HepG2 (cell line): ENCODE data around the gene RTN4. TPM values are rescaled to one million over a fixed set of nuclear protein-coding genes. Genes with fewer than 3 reads are reported as not detected.

Experiments used
- ASH2L ChIP-seq: fragments of 300-600, 200-600 bp; sonication (generic); IDR thresholded peaks from 2 replicates; pipeline ENCODE4 v1.7.0; 2017; ENCODE audit warnings: low read depth, mild to moderate bottlenecking, moderate library complexity, mixed read lengths, low read length; ENCODE audit not compliant: insufficient read length
- BORCS8-MEF2B ChIP-seq: sonication (generic); formaldehyde crosslinking; IDR thresholded peaks from 2 replicates; pipeline ENCODE4 v1.8.0; 2022; ENCODE audit warnings: mild to moderate bottlenecking, missing genetic modification reagents
- CREB1 ChIP-seq, 2 experiments: fragments of 450-650 bp in 1 of 2; IDR thresholded peaks; 2 replicates each; pipeline ENCODE4 v1.6.1; 2016 to 2017; ENCODE audit warnings: control low read depth in 1 of 2, mild to moderate bottlenecking in 1 of 2, missing compliant biosample characterization in 1 of 2, missing genetic modification characterization in 1 of 2
- HHEX ChIP-seq: IDR thresholded peaks from 2 replicates; pipeline ENCODE4 v1.6.1; 2016; ENCODE audit warnings: control low read depth
- HOXA5 ChIP-seq: sonication (generic); formaldehyde crosslinking; IDR thresholded peaks from 2 replicates; pipeline ENCODE4 v1.4.0; 2020; ENCODE audit warnings: missing genetic modification reagents
- MBNL3 ChIP-seq: fragments of 250-450 bp; sonication (Bioruptor Pico); conservative IDR thresholded peaks from 2 replicates; pipeline ENCODE4 v1.8.0; 2022; ENCODE audit warnings: mild to moderate bottlenecking, inconsistent platforms
- SAP130 ChIP-seq: IDR thresholded peaks from 2 replicates; pipeline ENCODE4 v1.6.1; 2016; ENCODE audit warnings: low read depth
- SNRNP70 ChIP-seq: fragments of 200-400 bp; formaldehyde crosslinking; IDR thresholded peaks from 2 replicates; pipeline ENCODE4 v1.6.1; 2017; ENCODE audit warnings: mild to moderate bottlenecking, low read depth, low read length, moderate library complexity
- ZNF570 ChIP-seq: sonication (generic); formaldehyde crosslinking; IDR thresholded peaks from 2 replicates; pipeline ENCODE4 v1.4.0; 2020; ENCODE audit warnings: mild to moderate bottlenecking, missing genetic modification reagents, borderline replicate concordance
- polyA plus RNA-seq, 8 experiments: library from polyadenylated mRNA; depleted of rRNA in 3 of 8; stranded (reverse) in 7 of 8; unstranded in 1 of 8; fragments of >200 nt; fragmentation: Illumina TruSeq in 4 of 8; extraction: Trizol in 4 of 8; gene quantifications; 2 replicates each; pipeline versions ENCODE4 v1.2.1 to v1.2.3, GENCODE V29; 2011 to 2016; ENCODE audit warnings: low read depth in 4 of 8, missing spikeins in 1 of 8, mixed read lengths in 1 of 8; ENCODE audit not compliant: insufficient read depth in 1 of 8
- total RNA-seq, 5 experiments: library from RNA; depleted of rRNA; stranded (reverse); fragments of >200 nt; fragmentation: Illumina TruSeq; extraction: Trizol; gene quantifications; 2 replicates each; pipeline ENCODE4 v1.2.3, GENCODE V29; 2016; ENCODE audit warnings: low read depth in 1 of 5
- TF ChIP-seq, protein P1 (sequence below), 2 experiments: sonication (generic) in 1 of 2; formaldehyde crosslinking in 1 of 2; IDR thresholded peaks; 2 replicates each; pipeline versions ENCODE4 v1.4.0 to v1.6.1; 2018 to 2020; ENCODE audit warnings: missing genetic modification reagents in 2 of 2, borderline replicate concordance in 1 of 2, low read depth in 1 of 2, mild to moderate bottlenecking in 1 of 2, missing biosample characterization in 1 of 2
- TF ChIP-seq, protein P2 (sequence below): sonication (generic); formaldehyde crosslinking; IDR thresholded peaks from 2 replicates; pipeline ENCODE4 v1.8.1; 2023; ENCODE audit warnings: mild to moderate bottlenecking, inconsistent platforms, moderate library complexity, missing genetic modification reagents, borderline replicate concordance
- TF ChIP-seq, protein P3 (sequence below): sonication (generic); formaldehyde crosslinking; IDR thresholded peaks from 2 replicates; pipeline ENCODE4 v1.4.0; 2020; ENCODE audit warnings: mild to moderate bottlenecking, missing genetic modification reagents, borderline replicate concordance
- TF ChIP-seq, protein P4 (sequence below): IDR thresholded peaks from 2 replicates; pipeline ENCODE4 v1.6.1; 2012; ENCODE audit warnings: low read depth, low read length, improper control_type of control experiment
- TF ChIP-seq, protein P5 (sequence below): sonication (generic); formaldehyde crosslinking; IDR thresholded peaks from 2 replicates; pipeline ENCODE4 v1.4.0; 2020; ENCODE audit warnings: mild to moderate bottlenecking, missing genetic modification reagents
- TF ChIP-seq, protein P6 (sequence below): sonication (generic); formaldehyde crosslinking; IDR thresholded peaks from 2 replicates; pipeline ENCODE4 v1.4.0; 2020; ENCODE audit warnings: mild to moderate bottlenecking, missing genetic modification reagents

RTN4 gene
- total and polyA plus RNA-seq, 2 of the 13 experiments (the other 11 are each of a cell fraction or from before 2014, with no cell fraction given), result 98.4 to 133 TPM

DNA sequence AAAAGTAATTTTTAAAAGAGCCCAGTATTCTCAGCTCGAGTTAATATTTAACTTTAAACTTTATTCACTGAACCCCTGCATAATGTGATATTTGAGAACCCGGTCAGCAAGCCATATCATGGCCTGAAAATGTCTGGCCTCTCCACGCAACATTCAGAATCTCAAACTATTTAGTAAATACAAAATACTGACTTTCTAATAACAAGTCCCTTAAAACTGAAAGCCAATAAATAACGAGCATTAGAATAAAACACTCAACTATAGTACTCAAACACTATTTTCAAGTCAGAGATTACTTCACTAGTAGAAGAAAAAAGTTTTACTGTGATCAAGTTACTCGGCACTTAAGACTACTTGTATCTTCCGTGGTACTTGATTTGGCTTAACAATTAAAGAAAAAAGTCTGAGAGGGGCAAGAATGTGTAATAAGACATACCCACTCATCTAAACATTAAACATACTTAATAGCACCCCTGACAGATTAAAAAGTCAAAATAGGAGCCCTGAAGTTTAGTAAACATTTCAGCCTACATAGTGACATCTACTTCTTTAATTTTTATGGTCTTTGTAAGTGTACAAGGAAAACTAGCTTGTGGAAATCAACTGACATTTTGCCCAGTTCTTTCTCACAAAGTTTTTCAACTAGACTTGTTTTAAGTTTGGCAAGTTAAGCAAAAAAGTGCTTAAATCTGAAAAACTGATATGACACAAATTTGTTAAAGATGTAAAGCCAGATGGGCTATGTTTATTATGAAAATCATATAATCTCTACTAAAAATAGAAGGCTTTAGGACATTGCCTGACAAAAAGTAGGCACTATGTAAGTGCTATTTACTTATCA is 38.2 kb downstream of the RTN4 start (continued):
- TF ChIP-seq, protein P1, sequence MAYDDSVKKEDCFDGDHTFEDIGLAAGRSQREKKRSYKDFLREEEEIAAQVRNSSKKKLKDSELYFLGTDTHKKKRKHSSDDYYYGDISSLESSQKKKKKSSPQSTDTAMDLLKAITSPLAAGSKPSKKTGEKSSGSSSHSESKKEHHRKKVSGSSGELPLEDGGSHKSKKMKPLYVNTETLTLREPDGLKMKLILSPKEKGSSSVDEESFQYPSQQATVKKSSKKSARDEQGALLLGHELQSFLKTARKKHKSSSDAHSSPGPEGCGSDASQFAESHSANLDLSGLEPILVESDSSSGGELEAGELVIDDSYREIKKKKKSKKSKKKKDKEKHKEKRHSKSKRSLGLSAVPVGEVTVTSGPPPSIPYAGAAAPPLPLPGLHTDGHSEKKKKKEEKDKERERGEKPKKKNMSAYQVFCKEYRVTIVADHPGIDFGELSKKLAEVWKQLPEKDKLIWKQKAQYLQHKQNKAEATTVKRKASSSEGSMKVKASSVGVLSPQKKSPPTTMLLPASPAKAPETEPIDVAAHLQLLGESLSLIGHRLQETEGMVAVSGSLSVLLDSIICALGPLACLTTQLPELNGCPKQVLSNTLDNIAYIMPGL (CRISPR knock-in tag; IDR thresholded peaks at IDR 0.05; ENCODE audit: borderline replicate concordance in 1 of 2, low read depth in 1 of 2), result no peak
- 0 out of 2 replicates have a peak, but pooled peaks have one; percentile 18 for TF ChIP-seq SAP130
- TF ChIP-seq SNRNP70, result no peak
- no peak for TF ChIP-seq HOXA5 (CRISPR knock-in tag)
- TF ChIP-seq, protein P2, sequence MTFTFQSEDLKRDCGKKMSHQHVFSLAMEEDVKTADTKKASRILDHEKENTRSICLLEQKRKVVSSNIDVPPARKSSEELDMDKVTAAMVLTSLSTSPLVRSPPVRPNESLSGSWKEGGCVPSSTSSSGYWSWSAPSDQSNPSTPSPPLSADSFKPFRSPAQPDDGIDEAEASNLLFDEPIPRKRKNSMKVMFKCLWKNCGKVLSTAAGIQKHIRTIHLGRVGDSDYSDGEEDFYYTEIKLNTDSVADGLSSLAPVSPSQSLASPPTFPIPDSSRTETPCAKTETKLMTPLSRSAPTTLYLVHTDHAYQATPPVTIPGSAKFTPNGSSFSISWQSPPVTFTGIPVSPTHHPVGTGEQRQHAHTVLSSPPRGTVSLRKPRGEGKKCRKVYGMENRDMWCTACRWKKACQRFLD, result no peak
- TF ChIP-seq, protein P3, sequence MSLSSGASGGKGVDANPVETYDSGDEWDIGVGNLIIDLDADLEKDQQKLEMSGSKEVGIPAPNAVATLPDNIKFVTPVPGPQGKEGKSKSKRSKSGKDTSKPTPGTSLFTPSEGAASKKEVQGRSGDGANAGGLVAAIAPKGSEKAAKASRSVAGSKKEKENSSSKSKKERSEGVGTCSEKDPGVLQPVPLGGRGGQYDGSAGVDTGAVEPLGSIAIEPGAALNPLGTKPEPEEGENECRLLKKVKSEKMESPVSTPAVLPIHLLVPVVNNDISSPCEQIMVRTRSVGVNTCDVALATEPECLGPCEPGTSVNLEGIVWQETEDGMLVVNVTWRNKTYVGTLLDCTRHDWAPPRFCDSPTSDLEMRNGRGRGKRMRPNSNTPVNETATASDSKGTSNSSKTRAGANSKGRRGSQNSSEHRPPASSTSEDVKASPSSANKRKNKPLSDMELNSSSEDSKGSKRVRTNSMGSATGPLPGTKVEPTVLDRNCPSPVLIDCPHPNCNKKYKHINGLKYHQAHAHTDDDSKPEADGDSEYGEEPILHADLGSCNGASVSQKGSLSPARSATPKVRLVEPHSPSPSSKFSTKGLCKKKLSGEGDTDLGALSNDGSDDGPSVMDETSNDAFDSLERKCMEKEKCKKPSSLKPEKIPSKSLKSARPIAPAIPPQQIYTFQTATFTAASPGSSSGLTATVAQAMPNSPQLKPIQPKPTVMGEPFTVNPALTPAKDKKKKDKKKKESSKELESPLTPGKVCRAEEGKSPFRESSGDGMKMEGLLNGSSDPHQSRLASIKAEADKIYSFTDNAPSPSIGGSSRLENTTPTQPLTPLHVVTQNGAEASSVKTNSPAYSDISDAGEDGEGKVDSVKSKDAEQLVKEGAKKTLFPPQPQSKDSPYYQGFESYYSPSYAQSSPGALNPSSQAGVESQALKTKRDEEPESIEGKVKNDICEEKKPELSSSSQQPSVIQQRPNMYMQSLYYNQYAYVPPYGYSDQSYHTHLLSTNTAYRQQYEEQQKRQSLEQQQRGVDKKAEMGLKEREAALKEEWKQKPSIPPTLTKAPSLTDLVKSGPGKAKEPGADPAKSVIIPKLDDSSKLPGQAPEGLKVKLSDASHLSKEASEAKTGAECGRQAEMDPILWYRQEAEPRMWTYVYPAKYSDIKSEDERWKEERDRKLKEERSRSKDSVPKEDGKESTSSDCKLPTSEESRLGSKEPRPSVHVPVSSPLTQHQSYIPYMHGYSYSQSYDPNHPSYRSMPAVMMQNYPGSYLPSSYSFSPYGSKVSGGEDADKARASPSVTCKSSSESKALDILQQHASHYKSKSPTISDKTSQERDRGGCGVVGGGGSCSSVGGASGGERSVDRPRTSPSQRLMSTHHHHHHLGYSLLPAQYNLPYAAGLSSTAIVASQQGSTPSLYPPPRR (CRISPR knock-in tag), result no peak
- TF ChIP-seq, protein P4, sequence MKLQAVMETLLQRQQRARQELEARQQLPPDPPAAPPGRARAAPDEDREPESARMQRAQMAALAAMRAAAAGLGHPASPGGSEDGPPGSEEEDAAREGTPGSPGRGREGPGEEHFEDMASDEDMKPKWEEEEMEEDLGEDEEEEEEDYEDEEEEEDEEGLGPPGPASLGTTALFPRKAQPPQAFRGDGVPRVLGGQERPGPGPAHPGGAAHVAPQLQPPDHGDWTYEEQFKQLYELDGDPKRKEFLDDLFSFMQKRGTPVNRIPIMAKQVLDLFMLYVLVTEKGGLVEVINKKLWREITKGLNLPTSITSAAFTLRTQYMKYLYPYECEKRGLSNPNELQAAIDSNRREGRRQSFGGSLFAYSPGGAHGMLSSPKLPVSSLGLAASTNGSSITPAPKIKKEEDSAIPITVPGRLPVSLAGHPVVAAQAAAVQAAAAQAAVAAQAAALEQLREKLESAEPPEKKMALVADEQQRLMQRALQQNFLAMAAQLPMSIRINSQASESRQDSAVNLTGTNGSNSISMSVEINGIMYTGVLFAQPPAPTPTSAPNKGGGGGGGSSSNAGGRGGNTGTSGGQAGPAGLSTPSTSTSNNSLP, result peak; percentile 72
- TF ChIP-seq ZNF570 (CRISPR knock-in tag), result no peak
- TF ChIP-seq, protein P5, sequence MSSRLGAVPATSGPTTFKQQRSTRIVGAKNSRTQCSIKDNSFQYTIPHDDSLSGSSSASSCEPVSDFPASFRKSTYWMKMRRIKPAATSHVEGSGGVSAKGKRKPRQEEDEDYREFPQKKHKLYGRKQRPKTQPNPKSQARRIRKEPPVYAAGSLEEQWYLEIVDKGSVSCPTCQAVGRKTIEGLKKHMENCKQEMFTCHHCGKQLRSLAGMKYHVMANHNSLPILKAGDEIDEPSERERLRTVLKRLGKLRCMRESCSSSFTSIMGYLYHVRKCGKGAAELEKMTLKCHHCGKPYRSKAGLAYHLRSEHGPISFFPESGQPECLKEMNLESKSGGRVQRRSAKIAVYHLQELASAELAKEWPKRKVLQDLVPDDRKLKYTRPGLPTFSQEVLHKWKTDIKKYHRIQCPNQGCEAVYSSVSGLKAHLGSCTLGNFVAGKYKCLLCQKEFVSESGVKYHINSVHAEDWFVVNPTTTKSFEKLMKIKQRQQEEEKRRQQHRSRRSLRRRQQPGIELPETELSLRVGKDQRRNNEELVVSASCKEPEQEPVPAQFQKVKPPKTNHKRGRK (CRISPR knock-in tag), result no peak
- TF ChIP-seq, protein P6, sequence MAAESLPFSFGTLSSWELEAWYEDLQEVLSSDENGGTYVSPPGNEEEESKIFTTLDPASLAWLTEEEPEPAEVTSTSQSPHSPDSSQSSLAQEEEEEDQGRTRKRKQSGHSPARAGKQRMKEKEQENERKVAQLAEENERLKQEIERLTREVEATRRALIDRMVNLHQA (CRISPR knock-in tag), result no peak
- no peak for TF ChIP-seq HHEX (CRISPR knock-in tag)
- peak; percentile 43 for TF ChIP-seq ASH2L
- TF ChIP-seq MBNL3 (CRISPR knock-in tag), result no peak
- no peak for TF ChIP-seq BORCS8-MEF2B (CRISPR knock-in tag)
- no peak for TF ChIP-seq CREB1 (IDR thresholded peaks at IDR 0.05)
- TF ChIP-seq CREB1 (CRISPR knock-in tag; IDR thresholded peaks at IDR 0.05), result peak; percentile 40; the same call in 1 of the 2 replicates
